Subcutaneous abdominal adipose tissue (tissue), 5 donors: ENCODE results near the gene KLC1.
A peak's percentile ranks its signal among the peaks of the same experiment; 100 is the strongest.

ENCODE experiments used
- H3K27ac ChIP-seq: one replicate; pipeline ENCODE4 v1.7.0; 2013; ENCODE audit warnings: low read depth, mild to moderate bottlenecking, inconsistent platforms, low read length, moderate library complexity
- H3K27me3 ChIP-seq, 5 donors: one replicate each; pipeline ENCODE4 v1.7.0; 2013; ENCODE audit warnings: low read length in 5 of 5, inconsistent platforms in 1 of 5; ENCODE audit not compliant: control insufficient read depth in 5 of 5, insufficient read depth in 4 of 5
- H3K36me3 ChIP-seq, 5 donors: one replicate each; pipeline ENCODE4 v1.7.0; 2013; ENCODE audit warnings: low read length in 5 of 5; ENCODE audit not compliant: control insufficient read depth in 5 of 5, insufficient read depth in 5 of 5
- H3K4me1 ChIP-seq, 5 donors: one replicate each; pipeline ENCODE4 v1.7.0; 2013; ENCODE audit warnings: low read length in 5 of 5, mild to moderate bottlenecking in 3 of 5, moderate library complexity in 1 of 5; ENCODE audit not compliant: control insufficient read depth in 5 of 5, insufficient read depth in 5 of 5
- H3K4me3 ChIP-seq, 5 donors: one replicate each; pipeline ENCODE4 v1.7.0; 2013; ENCODE audit warnings: low read length in 5 of 5, low read depth in 1 of 5
- H3K9ac ChIP-seq, 5 donors: one replicate each; pipeline ENCODE4 v1.7.0; 2013; ENCODE audit warnings: low read length in 5 of 5, mild to moderate bottlenecking in 4 of 5, moderate library complexity in 3 of 5
- H3K9me3 ChIP-seq, 5 donors: one replicate each; pipeline ENCODE4 v1.7.0; 2013; ENCODE audit warnings: low read length in 5 of 5; ENCODE audit not compliant: control insufficient read depth in 5 of 5
- donor health status: healthy.
- donor health status: healthy.
- donor health status: healthy.
- donor health status: healthy.
- donor health status: healthy.

Gene KLC1

DNA sequence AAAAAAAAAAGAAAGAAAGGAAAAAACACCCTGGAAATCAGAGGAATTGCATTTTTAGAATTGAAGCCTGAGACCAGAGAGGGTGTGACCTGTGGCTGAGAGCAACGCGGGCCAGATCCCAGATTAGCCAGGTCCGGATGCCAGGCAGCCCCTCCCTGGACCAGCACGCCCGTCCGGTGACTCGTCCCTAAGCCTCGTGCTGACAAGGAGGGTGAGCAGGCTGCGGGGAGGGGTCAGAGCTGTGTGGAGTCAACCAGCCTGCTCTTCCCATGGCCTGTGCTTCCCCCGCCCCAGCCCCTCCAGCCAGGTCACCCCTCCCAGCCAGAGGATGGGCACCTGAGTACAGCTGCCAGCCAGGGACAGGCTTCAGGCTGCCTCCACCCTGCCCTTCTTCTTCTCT lies 4.2 kb upstream of the KLC1 start:
- Histone ChIP-seq H3K27me3 (no peaks in the 10 kb centered on the region), H3K4me3 (no peak overlapping the region), H3K9ac (peak overlapping the region in 1 of 5 donors; percentile 6), H3K27ac (peak overlapping the region; percentile 41), H3K36me3 (no peaks in the 10 kb centered on the region), H3K9me3 (no peaks in the 10 kb centered on the region), H3K4me1 (peaks cover 3 to 38% (median 29%) of the 10 kb centered on the region in 5 donors)

DNA sequence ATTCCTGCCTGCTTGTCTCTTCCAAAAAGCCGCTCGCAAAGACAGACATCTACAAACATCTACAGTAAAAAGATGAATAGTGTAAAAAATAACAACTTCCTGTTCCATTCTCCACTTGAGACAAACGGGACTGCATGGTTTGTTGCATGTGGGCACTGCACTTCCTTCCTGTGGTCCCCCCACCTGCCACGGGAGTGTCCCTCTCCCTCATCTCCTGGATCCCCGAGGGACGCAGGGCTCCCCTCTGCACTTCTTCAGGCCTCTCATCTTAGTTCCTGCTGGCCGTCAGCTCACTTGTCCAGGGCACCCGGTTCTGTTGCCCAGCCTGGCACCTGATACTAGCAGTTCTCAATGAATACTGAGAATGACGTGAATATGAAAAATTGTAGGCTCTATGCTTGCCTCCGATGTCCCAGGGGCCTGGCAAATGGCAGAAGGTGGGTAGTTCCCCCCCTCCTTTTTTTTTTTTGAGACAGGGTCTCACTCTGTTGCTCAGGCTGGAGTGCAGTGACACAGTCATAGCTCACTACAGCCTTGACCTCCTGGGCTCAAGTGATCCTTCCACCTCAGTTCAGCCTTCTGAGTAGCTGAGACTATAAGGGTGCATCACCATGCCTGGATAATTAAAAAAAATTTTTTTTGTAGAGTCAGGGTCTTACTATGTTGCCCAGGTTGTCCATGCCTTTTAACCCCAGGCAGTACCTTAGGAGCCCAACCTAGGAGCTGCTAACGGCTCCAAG lies 3.5 kb upstream of the KLC1 start:
- H3K36me3 ChIP-seq: no peaks in the 10 kb centered on the region
- H3K27ac ChIP-seq: peak overlapping the region; percentile 41
- no peaks in the 10 kb centered on the region for H3K27me3 ChIP-seq
- no peak overlapping the region for H3K4me3 ChIP-seq
- peaks cover 5 to 44% (median 36%) of the 10 kb centered on the region in 5 donors for H3K4me1 ChIP-seq
- peak overlapping the region in 1 of 5 donors; percentile 6 for H3K9ac ChIP-seq
- H3K9me3 ChIP-seq: no peaks in the 10 kb centered on the region

DNA sequence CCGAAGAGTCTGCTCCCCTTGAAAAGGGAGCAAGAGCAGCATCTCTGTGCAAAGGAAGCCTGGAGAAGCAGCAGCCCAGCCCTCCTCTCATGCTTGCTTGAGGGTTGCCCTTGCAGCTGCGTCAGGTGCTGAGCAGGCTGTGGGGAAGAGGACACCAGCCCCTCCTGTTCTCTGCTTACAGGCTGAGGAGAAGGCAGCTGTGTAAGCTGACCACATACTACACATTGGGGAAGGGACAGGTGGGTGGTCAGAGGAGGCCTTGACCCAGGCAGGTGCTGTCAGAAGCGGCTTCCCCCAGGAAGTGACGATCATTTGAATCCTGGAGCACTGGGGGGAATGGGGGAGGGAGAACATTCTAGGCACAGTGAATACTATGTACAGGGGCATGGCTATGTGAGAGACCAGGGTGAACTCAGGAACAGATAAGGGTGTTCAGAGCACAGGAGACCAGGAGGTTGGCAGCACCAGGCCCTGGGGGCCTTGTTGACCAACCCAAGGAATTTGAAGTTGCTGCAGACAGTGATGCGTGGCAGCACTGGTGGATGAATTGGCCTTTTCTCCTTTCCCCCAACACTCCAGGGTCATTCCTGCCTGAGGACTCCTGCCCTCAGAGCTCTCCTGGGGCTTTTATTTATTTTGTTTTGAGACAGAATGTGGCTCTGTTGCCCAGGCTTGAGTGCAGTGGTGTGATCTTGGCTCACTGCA lies 2.7 kb upstream of the KLC1 start:
- Histone ChIP-seq H3K4me1 (peaks cover 8 to 48% (median 40%) of the 10 kb centered on the region in 5 donors), H3K27ac (no peak overlapping the region)

DNA sequence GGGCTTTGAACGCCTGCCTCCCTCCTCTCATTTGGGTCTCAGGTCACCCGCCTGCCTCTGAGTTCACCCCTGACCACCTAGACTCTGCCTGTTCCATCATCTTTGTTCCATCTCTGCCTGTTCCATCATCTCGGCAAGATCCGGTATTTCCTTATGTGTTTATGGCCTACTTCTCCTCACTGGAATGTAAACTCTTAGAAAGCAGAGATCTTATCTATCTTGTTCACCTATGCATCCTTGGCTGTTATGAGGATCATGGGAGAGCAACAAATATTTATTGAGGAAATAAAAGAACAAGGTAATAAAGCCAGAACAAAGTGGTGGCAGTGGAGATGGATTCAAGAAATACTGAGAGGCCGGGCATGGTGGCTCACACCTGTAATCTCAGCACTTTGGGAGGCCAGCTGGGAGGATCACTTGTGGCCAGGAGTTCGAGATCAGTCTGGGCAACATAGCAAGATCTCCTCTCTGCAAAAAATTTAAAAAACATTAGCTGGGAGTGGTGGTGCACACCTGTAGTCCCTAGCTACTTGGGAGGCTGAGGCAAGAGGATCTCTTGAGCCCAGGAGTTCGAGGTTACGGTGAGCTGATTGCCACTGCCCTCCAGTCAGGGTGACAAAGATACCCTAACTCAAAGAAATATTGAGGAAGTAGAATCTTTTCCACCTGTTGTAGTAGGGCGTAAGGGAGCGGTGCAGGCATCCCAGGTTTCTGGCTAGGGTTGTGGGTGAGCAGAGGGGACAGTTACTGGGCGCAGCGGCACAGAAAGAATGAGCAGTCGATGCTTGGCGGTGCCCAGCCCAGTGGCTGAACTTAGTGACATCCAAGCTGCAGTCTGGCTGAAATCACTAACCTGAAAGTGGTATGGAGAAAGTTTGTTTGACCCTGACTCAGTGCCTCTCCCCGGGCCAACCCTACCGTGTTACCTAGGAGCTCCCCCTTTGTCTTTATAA lies 1.7 kb upstream of the KLC1 start:
- Histone ChIP-seq H3K27me3 (no peaks in the 10 kb centered on the region), H3K36me3 (peaks cover 0 to 2% (median 0%) of the 10 kb centered on the region in 5 donors), H3K4me3 (peak overlapping the region in 3 of 5 donors; percentile 25 to 92 (median 50)), H3K27ac (peak overlapping the region; percentile 98), H3K9me3 (no peaks in the 10 kb centered on the region), H3K9ac (peak overlapping the region in 3 of 5 donors; percentile 59 to 91 (median 89)), H3K4me1 (peaks cover 8 to 52% (median 40%) of the 10 kb centered on the region in 5 donors)

More for the DNA sequence above, 2.7 kb upstream of the KLC1 start:
- Histone ChIP-seq H3K9ac (no peak overlapping the region), H3K4me3 (no peak overlapping the region), H3K9me3 (no peaks in the 10 kb centered on the region), H3K27me3 (no peaks in the 10 kb centered on the region), H3K36me3 (no peaks in the 10 kb centered on the region)

DNA sequence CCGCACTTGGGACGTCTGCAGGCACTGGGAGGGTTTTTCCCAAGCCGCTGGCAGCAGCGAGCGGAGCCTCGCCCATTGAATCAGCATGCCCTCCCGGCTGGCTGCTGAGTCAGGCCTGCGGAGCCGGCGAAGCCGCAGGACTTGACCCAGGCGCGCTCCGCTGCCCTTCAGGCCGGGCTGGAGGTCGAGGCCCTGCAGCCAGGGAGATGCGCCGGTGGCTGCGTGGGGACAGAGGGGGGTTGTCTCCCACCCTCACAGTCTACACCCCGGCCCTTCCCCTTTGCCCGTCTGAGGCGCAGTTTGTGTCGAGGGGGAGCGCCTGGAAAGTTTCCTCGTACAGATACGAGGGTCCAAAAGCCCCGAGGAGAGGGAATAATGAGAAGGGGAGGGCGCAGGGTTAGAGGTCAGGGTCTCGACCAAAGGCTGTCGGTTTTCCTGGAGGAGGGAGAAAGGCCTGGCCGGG lies 759 bp upstream of the KLC1 start:
- Histone ChIP-seq H3K9me3 (no peaks in the 10 kb centered on the region), H3K27ac (peak overlapping the region; percentile 98), H3K36me3 (peaks cover 0 to 6% (median 4%) of the 10 kb centered on the region in 5 donors), H3K27me3 (no peaks in the 10 kb centered on the region), H3K4me3 (peak overlapping the region; percentile 72 to 92 (median 87)), H3K9ac (peak overlapping the region; percentile 68 to 94 (median 89)), H3K4me1 (peaks cover 8 to 55% (median 42%) of the 10 kb centered on the region in 5 donors)

DNA sequence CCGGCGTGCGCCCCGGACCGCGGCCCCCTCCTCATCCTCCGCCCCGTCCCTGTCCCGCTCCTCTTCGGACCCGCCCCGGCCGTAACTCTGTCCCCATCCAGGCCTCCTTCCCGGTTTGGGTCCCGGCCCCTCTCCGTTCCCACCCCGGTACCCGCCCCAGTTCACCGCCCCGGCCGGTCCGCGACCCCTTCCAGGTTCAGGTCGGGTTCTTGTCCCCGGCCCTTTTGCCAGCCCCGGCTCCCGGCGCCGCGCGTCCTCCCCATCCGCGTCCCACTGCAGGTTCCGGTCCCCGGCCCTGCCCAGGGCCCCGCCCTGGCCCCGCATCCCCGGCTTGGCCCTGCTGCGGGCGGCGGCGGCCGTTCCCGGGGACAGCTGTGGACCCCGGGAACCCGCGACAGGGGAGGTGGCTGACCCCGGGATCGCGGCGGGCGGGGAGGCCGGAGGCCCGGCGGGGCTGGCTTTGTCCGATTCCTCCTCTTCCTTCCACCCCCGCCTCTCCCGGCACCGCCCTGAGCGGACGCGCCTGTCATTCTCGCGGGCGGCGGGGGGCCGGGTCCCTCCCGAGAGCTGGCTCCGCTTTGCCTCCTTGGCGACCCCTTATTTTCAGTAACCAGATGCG lies 601 bp downstream of the KLC1 start:
- Histone ChIP-seq H3K9ac (peak overlapping the region; percentile 59 to 94 (median 89)), H3K27ac (peak overlapping the region; percentile 98), H3K4me3 (peak overlapping the region; percentile 75 to 92 (median 87)), H3K9me3 (no peaks in the 10 kb centered on the region), H3K36me3 (peaks cover 0 to 6% (median 4%) of the 10 kb centered on the region in 5 donors), H3K4me1 (peaks cover 5 to 55% (median 43%) of the 10 kb centered on the region in 5 donors), H3K27me3 (no peaks in the 10 kb centered on the region)

DNA sequence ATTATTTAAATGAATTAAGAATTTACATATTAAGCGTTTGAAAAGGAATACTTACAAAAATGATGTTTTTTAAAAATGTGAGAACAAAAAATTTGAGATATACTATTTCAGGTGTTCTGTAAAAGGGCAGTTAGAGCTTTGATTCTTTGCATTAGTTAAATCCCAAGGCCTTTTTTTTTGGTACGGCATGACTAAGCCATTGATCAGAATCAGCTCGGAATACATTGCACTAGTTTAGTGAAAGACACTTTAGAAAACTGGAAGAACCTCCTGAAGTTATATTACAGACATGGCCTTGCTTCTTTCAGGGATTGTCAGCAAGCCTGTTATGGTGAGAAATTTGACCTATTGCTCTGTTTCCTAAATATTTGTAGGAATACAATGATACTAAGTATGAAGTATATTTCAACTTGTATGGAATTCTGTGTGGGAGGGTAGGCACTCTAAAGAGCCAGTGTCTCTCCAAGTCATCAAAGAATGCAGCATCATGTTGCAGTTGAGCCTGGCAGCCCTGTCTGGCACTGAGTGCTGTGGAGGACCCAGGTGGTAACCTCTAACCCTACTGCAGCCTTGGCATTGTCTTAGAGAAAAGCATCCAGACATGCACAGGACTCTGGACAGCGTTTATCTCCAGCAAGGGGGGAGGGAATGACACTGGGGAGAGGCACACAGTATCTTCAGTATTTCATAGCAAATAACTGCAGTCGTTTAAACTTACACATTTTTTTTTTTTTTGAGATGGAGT lies 1.5 kb downstream of the KLC1 start:
- Histone ChIP-seq H3K36me3 (peaks cover 0 to 6% (median 4%) of the 10 kb centered on the region in 5 donors), H3K9me3 (no peaks in the 10 kb centered on the region), H3K4me1 (peaks cover 5 to 52% (median 39%) of the 10 kb centered on the region in 5 donors), H3K4me3 (peak overlapping the region; percentile 75 to 92 (median 87)), H3K9ac (peak overlapping the region; percentile 59 to 94 (median 89)), H3K27ac (peak overlapping the region; percentile 98), H3K27me3 (no peaks in the 10 kb centered on the region)

DNA sequence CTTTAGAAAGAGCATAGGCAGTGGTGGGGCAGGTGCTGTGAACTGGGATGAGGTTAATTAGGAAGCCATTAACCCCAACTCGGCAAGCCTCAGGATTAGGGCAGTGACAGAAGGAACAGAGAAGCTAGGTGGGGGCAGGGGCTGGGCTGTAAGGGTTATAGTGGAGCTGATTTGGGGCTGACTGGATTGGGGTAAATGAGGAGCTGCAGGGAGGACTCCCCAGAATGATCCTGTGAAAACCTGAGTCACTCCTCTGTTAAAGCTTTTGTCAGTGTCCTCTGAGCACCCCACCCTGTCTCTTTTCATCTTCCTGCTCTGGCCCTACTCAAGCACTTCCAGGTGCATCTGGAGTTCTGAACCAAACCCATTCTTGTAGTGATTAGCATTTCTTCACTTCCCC lies 4.4 kb downstream of the KLC1 start:
- Histone ChIP-seq H3K36me3 (peaks cover 0 to 6% (median 4%) of the 10 kb centered on the region in 5 donors), H3K4me1 (peaks cover 5 to 55% (median 39%) of the 10 kb centered on the region in 5 donors), H3K27ac (no peak overlapping the region), H3K9ac (no peak overlapping the region), H3K27me3 (no peaks in the 10 kb centered on the region), H3K4me3 (no peak overlapping the region), H3K9me3 (no peaks in the 10 kb centered on the region)
